Nephron (organoid): ENCODE data around the gene ADAP1.

Source experiments
- H3K27ac Mint-ChIP-seq, 3 experiments: 2 replicates each; pipeline ENCODE4 v1.8.0; 2020; ENCODE audit warnings: mixed read lengths in 3 of 3, mild to moderate bottlenecking in 2 of 3, moderate library complexity in 1 of 3
- H3K27me3 Mint-ChIP-seq: 2 replicates; pipeline ENCODE4 v1.8.0; 2021; ENCODE audit warnings: low read depth, mild to moderate bottlenecking, moderate library complexity, mixed read lengths
- H3K36me3 Mint-ChIP-seq: 2 replicates; pipeline ENCODE4 v1.8.0; 2020; ENCODE audit warnings: low read depth, mixed read lengths
- H3K4me1 Mint-ChIP-seq: 2 replicates; pipeline ENCODE4 v1.8.0; 2020; ENCODE audit warnings: mixed read lengths
- H3K4me3 Mint-ChIP-seq, 3 experiments: 2 replicates each; pipeline ENCODE4 v1.8.0; 2020; ENCODE audit warnings: mild to moderate bottlenecking in 3 of 3, mixed read lengths in 3 of 3, moderate library complexity in 2 of 3
- H3K9me3 Mint-ChIP-seq: 2 replicates; pipeline ENCODE4 v1.8.0; 2020; ENCODE audit warnings: mixed read lengths
- TF ChIP-seq, protein P1 (sequence below), 3 experiments: fragments of 200-600 bp; sonication (generic); IDR thresholded peaks; one replicate each; pipeline ENCODE4 v1.5.0; 2021; ENCODE audit warnings: antibody characterized with exemption in 3 of 3; ENCODE audit not compliant: unreplicated experiment in 3 of 3

ADAP1 gene

DNA sequence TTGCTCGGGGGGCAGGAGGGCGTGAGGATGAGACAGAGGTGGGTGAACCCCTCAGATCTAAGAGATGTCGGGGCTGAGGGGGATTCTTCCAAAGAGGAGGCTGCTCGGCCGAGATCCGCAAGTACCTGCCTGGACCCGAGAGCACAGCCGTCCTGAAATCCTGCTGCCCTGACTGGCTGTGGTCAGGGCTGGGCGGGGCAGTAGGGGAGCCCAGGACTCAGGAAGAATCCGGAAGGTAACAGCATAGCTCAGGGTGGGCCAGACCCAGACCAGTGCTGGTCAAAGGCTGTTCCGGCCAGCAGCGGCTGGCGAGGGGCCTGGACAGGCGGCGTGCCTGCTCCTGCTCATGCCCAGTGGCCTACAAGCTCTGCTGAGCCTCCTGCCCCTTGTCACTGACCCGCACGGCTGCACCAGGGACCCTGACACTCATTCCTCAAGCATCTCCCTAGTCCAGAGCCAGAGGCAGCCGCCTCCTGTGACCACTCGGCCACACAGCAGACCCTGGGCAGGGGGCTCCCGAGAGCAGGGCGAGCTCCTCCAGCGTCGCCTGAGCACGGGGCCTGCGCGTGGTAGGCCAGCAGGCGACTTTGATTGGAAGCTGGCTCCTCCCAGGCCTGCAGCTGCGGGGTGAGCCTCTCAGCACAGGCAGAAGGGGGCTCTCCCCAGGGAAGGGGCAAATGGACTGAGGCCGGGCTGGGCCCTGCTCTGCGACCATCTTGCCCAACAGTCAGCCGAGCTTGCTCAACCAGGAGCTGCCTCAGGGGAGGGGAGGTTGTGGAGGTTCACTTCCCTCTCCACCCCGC, 3.1 kb upstream of the ADAP1 start:
- Mint-ChIP-seq H3K4me3 (no peak overlapping the region), H3K27ac (no peak overlapping the region), H3K4me1 (peaks cover 13% of the 10 kb centered on the region), H3K27me3 (peaks cover 30% of the 10 kb centered on the region), H3K36me3 (no peaks in the 10 kb centered on the region), H3K9me3 (no peaks in the 10 kb centered on the region)
- TF ChIP-seq, protein P1, sequence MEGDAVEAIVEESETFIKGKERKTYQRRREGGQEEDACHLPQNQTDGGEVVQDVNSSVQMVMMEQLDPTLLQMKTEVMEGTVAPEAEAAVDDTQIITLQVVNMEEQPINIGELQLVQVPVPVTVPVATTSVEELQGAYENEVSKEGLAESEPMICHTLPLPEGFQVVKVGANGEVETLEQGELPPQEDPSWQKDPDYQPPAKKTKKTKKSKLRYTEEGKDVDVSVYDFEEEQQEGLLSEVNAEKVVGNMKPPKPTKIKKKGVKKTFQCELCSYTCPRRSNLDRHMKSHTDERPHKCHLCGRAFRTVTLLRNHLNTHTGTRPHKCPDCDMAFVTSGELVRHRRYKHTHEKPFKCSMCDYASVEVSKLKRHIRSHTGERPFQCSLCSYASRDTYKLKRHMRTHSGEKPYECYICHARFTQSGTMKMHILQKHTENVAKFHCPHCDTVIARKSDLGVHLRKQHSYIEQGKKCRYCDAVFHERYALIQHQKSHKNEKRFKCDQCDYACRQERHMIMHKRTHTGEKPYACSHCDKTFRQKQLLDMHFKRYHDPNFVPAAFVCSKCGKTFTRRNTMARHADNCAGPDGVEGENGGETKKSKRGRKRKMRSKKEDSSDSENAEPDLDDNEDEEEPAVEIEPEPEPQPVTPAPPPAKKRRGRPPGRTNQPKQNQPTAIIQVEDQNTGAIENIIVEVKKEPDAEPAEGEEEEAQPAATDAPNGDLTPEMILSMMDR (IDR thresholded peaks at IDR 0.05; ENCODE audit: unreplicated experiment in 3 of 3), result no peak

DNA sequence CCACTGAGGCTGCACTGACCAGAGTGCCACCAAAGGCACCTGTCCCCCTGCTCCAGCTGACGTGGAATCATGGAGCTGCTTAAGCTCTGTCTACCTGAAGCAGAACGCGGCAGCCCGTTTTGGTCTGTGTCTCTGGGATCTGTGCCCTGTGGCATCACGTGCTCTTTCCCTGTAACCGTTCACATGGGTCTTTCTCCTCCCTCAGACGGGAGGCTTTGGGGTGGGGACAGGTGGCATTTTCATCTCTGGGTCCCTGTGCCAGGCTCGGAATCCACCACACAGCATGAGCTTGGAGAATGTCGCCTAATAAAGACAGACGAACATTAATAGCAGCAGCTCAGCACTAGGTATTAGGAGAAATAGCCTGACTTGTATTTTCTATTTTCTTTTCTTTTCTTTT, 1.6 kb upstream of the ADAP1 start:
- H3K4me3 Mint-ChIP-seq, result peak overlapping the region; percentile 77 to 88 (median 86)
- H3K36me3 Mint-ChIP-seq, result no peaks in the 10 kb centered on the region
- H3K27me3 Mint-ChIP-seq, result peaks cover 30% of the 10 kb centered on the region
- no peaks in the 10 kb centered on the region for H3K9me3 Mint-ChIP-seq
- peaks cover 8% of the 10 kb centered on the region for H3K4me1 Mint-ChIP-seq
- H3K27ac Mint-ChIP-seq, result no peak overlapping the region
- TF ChIP-seq, protein P1 (IDR thresholded peaks at IDR 0.05; ENCODE audit: unreplicated experiment in 3 of 3), result no peak

DNA sequence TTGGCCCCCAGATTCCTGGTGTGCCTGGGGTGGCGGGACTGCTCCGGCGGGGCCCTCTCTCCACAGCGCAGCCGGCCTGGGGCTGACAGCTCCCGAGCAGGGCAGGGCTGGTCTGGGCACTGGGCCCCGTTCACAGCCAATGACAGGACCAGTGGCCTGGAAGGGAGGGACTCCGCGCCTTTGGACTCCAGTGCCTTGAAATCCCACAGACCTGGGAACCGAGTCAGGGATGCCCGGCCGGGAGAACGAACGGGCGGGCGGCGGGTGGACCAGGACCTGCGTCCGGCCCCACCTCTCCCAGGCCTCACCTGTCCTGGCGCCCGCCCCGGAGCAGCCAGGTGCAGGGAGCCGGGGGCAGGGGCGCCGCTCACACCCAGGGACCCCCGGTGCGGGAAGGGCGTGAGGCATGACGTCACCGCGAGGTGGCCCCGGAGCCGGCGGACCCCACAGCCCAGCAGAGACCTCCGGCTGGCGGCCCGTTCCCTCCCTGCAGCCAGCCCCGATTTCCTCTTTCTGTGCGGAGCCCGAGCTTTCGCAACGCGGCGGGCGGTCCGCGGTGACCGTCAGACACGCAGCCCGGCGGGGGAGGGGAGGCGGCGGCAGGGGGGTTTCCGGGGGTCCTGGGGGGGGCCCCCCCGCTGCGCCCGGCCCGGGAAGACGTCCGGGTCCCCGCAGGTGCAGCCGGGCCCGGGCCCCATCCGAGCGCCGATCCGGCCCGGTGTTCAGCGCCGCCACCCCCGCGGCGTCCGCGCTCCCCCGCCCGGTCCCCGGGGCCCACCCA, 743 bp downstream of the ADAP1 start:
- Mint-ChIP-seq H3K27me3 (peaks cover 33% of the 10 kb centered on the region), H3K27ac (no peak overlapping the region), H3K36me3 (no peaks in the 10 kb centered on the region), H3K4me3 (peak overlapping the region in 2 of 3 experiments; percentile 32 to 53), H3K9me3 (no peaks in the 10 kb centered on the region), H3K4me1 (no peaks in the 10 kb centered on the region)
- TF ChIP-seq, protein P1 (IDR thresholded peaks at IDR 0.05; ENCODE audit: unreplicated experiment in 3 of 3), result no peak

DNA sequence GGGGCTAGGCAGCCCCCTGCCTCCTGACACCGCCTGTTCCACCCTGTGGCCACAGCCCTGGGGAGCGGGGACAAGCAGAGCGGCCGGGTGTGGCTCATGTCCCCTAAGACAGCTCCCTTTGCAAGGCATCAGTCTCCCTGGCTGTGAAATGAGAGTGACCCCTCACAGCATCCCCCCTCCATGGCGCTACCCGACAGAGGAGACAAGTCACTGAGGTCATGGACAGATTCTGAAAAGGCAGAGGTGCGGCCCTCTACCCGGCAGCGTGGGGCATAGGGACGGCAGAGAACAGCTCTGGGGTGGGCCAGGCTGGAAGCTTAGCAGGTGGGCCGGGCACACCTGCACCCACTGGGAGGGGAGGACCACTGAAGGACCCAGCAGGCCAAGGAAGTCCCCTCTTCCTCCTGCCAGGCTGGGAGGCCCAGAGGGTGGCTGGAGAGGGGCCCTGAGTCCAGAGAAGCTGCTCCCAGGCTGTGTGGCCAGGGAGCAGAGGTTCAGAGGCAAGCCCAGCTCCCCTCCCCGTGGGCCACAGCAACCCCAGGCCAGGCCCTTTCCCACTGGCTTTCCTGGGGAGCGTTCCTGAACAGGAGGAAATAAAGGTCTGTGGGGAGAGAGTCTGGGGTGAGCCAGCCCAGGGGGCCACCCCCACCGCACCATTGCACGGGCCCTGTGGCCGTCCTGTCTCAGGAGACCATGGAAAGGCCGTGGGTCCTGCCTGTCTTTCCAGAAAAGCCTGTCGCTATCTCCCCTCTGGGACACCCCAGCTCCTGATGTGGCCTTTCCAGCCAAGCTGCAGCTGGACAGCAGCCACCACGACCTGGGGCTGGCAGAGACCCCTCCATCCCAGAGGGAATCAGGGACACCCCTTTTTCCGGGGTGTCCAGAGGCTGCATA, 1.7 kb downstream of the ADAP1 start:
- no peaks in the 10 kb centered on the region for H3K36me3 Mint-ChIP-seq
- peak overlapping the region in 2 of 3 experiments; percentile 41 to 52 for H3K4me3 Mint-ChIP-seq
- H3K27me3 Mint-ChIP-seq, result peaks cover 38% of the 10 kb centered on the region
- H3K9me3 Mint-ChIP-seq, result no peaks in the 10 kb centered on the region
- no peaks in the 10 kb centered on the region for H3K4me1 Mint-ChIP-seq
- no peak overlapping the region for H3K27ac Mint-ChIP-seq
- TF ChIP-seq, protein P1 (IDR thresholded peaks at IDR 0.05; ENCODE audit: unreplicated experiment in 3 of 3), result no peak

DNA sequence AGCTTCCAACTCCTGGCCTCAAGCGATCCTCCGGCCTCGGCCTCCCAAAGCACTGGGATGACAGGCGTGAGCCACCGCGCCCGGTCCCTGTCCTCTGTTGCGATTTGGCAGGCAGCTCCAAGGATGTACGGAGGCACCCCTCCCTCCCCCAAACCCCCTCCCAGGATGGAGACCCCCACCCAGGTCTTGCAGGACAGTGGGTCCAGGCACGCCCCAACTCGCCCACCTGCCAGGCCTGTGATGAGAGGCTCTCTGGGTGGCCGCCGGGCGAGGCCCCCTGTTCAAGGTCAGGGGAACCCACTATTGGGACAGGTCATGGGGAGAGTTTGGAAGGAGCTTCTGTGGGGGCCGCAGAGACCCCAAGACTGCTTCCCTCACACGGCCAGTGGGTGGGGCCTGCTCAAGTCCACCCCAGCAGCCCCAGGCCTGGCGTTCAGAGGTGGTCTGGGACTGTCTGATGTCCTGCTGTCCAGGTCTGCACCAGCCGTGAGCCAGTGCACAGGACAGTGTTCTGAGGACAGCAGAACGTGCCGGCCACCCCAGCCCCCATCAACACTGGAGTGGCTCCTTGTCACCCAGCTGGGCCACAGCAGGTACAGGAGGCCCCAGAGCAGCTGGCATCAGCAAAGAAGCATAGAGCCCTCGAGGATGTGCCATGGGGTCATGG, 2.5 kb downstream of the ADAP1 start:
- TF ChIP-seq, protein P1 (IDR thresholded peaks at IDR 0.05; ENCODE audit: unreplicated experiment in 3 of 3), result no peak
- peak overlapping the region in 1 of 3 experiments; percentile 52 for H3K4me3 Mint-ChIP-seq
- no peak overlapping the region for H3K27ac Mint-ChIP-seq
- peaks cover 35% of the 10 kb centered on the region for H3K27me3 Mint-ChIP-seq
- no peaks in the 10 kb centered on the region for H3K9me3 Mint-ChIP-seq
- H3K36me3 Mint-ChIP-seq, result no peaks in the 10 kb centered on the region
- no peaks in the 10 kb centered on the region for H3K4me1 Mint-ChIP-seq
